Colonic mucosa (tissue), 4 donors: ENCODE results near the gene PRPF6. TPM values are rescaled to one million over a fixed set of nuclear protein-coding genes. Genes with fewer than 3 reads are reported as not detected.

ENCODE experiments used
- DNase-seq: peaks from one replicate; pipeline ENCODE4 v3.0.0-alpha.2; 2020
- H3K27ac ChIP-seq: fragments of 200-600 bp; one replicate; pipeline ENCODE4 v1.8.0; 2021
- H3K27me3 ChIP-seq: fragments of 200-600 bp; one replicate; pipeline ENCODE4 v1.8.0; 2021
- H3K36me3 ChIP-seq: fragments of 200-600 bp; one replicate; pipeline ENCODE4 v1.8.0; 2021
- H3K4me1 ChIP-seq: fragments of 200-600 bp; one replicate; pipeline ENCODE4 v1.8.0; 2021; ENCODE audit warnings: mild to moderate bottlenecking
- H3K4me3 ChIP-seq: fragments of 200-600 bp; one replicate; pipeline ENCODE4 v1.8.0; 2021
- H3K9ac ChIP-seq, 2 donors: one replicate each; pipeline ENCODE4 v1.7.0; 2013; ENCODE audit warnings: control low read depth in 2 of 2, low read depth in 2 of 2, low read length in 2 of 2
- H3K9me3 ChIP-seq: fragments of 200-600 bp; one replicate; pipeline ENCODE4 v1.8.0; 2021
- intact Hi-C: fragments of 100-400 bp; cut with DNase I; formaldehyde crosslinking; loops from one replicate; pipeline ENCODE4 v1.14.1; 2022
- total RNA-seq, 2 donors: library from RNA; stranded (reverse); fragmentation: NEBNext Ultra II Directional in 1 of 2; extraction: Animal tissue kit (Norgen Biotek cat#: 25700) in 1 of 2; gene quantifications; one replicate each; pipeline ENCODE4 v1.2.1, GENCODE V29; 2021
- TF ChIP-seq, protein P1 (sequence below): fragments of 200-600 bp; IDR thresholded peaks from one replicate; pipeline ENCODE4 v1.8.0; 2022; ENCODE audit warnings: antibody characterized with exemption, mild to moderate bottlenecking
- donor health status: healthy.
- donor health status: DM: no; HTN: no; CAD: no.
- donor health status: DM: no; HTN: no; CAD: no.

The PRPF6 gene
- total RNA-seq, 2 donors from 2014 or later: 53.0 to 68.6 TPM

DNA sequence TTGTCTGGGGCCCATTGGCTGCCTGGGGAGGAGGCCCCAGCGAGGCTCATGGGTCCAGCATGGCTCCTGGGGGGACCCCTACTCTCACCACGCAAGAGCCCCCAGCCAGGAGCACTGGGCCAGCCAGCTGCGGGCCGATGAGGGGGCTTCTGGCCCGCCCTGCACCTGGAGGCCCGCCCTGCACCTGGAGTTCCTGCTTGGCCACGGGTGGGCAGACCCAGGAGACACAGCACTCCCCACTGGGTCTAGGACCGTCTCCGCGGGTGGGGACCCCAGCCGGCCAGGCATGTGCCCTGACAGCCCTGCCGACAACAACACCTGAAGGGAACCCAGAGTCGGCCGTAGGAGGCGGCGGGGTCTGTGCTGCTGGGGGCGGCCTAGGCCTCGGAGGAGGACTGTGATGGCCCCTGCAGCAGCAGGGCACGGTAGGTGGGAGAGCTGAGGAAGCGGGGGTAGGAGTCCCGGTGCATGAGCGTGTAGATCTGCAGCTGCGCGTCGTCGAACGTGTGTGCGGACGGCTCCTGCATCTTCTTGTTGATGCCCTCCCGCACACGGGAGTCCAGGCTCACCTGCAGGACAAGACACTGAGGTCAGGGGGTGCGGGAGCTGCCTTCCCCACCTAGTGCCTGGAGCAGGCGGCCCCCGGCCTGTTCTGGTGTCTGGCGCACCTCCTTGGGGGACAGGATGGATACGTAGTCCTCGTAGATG, 92.7 kb downstream of the PRPF6 start:
- no peak for DNase-seq
- Histone ChIP-seq H3K9me3 (no peaks in the 10 kb centered on the region), H3K4me1 (no peaks in the 10 kb centered on the region), H3K27me3 (no peaks in the 10 kb centered on the region), H3K9ac (no peak overlapping the region), H3K4me3 (no peak overlapping the region), H3K27ac (no peak overlapping the region), H3K36me3 (no peaks in the 10 kb centered on the region)
- TF ChIP-seq, protein P1, sequence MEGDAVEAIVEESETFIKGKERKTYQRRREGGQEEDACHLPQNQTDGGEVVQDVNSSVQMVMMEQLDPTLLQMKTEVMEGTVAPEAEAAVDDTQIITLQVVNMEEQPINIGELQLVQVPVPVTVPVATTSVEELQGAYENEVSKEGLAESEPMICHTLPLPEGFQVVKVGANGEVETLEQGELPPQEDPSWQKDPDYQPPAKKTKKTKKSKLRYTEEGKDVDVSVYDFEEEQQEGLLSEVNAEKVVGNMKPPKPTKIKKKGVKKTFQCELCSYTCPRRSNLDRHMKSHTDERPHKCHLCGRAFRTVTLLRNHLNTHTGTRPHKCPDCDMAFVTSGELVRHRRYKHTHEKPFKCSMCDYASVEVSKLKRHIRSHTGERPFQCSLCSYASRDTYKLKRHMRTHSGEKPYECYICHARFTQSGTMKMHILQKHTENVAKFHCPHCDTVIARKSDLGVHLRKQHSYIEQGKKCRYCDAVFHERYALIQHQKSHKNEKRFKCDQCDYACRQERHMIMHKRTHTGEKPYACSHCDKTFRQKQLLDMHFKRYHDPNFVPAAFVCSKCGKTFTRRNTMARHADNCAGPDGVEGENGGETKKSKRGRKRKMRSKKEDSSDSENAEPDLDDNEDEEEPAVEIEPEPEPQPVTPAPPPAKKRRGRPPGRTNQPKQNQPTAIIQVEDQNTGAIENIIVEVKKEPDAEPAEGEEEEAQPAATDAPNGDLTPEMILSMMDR: no peak
- intact Hi-C loops: no loop called here

DNA sequence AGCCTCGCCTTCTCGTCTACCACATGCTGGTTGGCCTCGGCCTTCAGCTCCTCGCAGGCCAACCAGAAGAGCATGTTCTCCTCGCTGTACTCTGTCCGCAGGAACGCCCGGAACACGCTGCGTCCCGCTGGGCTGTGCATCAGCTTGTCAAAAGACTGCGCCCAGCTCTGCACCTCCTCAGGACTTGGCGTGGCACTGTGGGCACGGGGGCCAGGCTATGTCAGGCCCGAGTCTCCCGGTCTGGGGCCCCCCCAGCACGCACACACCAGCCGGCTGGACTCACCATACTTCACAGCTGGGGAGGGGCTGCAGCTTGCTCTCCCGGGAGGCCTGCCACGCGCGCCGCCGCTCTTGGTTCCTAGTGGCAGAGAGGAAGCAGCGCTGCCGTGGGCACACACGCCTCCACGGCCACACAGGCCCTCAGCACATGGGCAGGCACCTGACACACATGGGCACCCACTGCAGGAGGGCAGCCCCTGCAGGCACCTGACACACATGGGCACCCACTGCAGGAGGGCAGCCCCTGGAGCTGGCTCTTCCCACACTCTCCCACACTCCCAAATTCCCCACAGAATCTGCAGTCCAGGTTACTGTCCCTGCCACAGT, 93.4 kb downstream of the PRPF6 start:
- no peaks in the 10 kb centered on the region for H3K27me3 ChIP-seq
- no peaks in the 10 kb centered on the region for H3K36me3 ChIP-seq
- DNase-seq: no peak
- intact Hi-C loops: no loop called here
- H3K9ac ChIP-seq: no peak overlapping the region
- H3K4me1 ChIP-seq: no peaks in the 10 kb centered on the region
- no peaks in the 10 kb centered on the region for H3K9me3 ChIP-seq
- H3K27ac ChIP-seq: no peak overlapping the region
- H3K4me3 ChIP-seq: no peak overlapping the region
- TF ChIP-seq, protein P1: no peak

DNA sequence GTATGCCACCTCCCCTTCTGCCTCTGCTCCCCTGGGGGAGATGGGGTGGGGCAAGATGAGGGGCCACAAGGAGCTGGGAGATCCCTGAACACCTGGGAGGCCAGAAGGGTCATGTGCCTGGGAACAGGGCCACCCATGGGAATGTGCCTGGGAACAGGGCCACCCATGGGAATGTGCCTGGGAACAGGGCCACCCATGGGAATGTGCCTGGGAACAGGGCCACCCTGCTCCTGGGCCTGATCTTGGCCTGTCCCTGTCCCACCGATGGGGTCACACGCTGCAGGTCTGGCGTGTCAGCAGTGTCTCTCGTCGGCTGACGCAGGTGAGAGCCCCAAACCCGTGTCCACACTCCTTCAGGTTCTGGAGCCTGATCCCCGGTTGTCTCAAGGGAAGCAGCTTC, 94.0 kb downstream of the PRPF6 start:
- TF ChIP-seq, protein P1: no peak
- intact Hi-C loops: no loop called here

GRCh38 chr20:64075556-64075955, 94.6 kb downstream of the PRPF6 start:
- H3K36me3 ChIP-seq: no peaks in the 10 kb centered on the region
- no peaks in the 10 kb centered on the region for H3K4me1 ChIP-seq
- H3K4me3 ChIP-seq: no peak overlapping the region

More for the DNA sequence above, 94.0 kb downstream of the PRPF6 start:
- Histone ChIP-seq H3K27me3 (no peaks in the 10 kb centered on the region), H3K4me3 (no peak overlapping the region), H3K4me1 (no peaks in the 10 kb centered on the region), H3K9me3 (no peaks in the 10 kb centered on the region), H3K9ac (no peak overlapping the region), H3K27ac (no peak overlapping the region), H3K36me3 (no peaks in the 10 kb centered on the region)
- no peak for DNase-seq

GRCh38 chr20:64076061-64076997, 95.4 kb downstream of the PRPF6 start:
- TF ChIP-seq, protein P1: no peak
- Histone ChIP-seq H3K9me3 (no peaks in the 10 kb centered on the region), H3K27ac (peak overlapping the region; percentile 78), H3K27me3 (no peaks in the 10 kb centered on the region), H3K4me3 (peak overlapping the region; percentile 59), H3K36me3 (no peaks in the 10 kb centered on the region), H3K4me1 (no peaks in the 10 kb centered on the region), H3K9ac (no peak overlapping the region)
- intact Hi-C loops: no loop called here
- DNase-seq: no peak

More at GRCh38 chr20:64075556-64075955, 94.6 kb downstream of the PRPF6 start:
- TF ChIP-seq, protein P1: no peak
- H3K9me3 ChIP-seq: no peaks in the 10 kb centered on the region
- no peak for DNase-seq
- no peak overlapping the region for H3K27ac ChIP-seq
- H3K27me3 ChIP-seq: no peaks in the 10 kb centered on the region
- intact Hi-C loops: no loop called here
- no peak overlapping the region for H3K9ac ChIP-seq
